ENCODE results near the gene SORCS2. TPM values are rescaled to one million over a fixed set of nuclear protein-coding genes. Genes with fewer than 3 reads are reported as not detected.

Gene SORCS2
- total RNA-seq, 1 donor = 0.27 TPM

GRCh38 chr4:7590189-7590588 lies 397.9 kb downstream of the SORCS2 start:
- no peak overlapping the region for H3K4me3 ChIP-seq (ENCODE audit: low read depth, low read length)
- TF ChIP-seq, protein P1, sequence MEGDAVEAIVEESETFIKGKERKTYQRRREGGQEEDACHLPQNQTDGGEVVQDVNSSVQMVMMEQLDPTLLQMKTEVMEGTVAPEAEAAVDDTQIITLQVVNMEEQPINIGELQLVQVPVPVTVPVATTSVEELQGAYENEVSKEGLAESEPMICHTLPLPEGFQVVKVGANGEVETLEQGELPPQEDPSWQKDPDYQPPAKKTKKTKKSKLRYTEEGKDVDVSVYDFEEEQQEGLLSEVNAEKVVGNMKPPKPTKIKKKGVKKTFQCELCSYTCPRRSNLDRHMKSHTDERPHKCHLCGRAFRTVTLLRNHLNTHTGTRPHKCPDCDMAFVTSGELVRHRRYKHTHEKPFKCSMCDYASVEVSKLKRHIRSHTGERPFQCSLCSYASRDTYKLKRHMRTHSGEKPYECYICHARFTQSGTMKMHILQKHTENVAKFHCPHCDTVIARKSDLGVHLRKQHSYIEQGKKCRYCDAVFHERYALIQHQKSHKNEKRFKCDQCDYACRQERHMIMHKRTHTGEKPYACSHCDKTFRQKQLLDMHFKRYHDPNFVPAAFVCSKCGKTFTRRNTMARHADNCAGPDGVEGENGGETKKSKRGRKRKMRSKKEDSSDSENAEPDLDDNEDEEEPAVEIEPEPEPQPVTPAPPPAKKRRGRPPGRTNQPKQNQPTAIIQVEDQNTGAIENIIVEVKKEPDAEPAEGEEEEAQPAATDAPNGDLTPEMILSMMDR (IDR thresholded peaks at IDR 0.05; ENCODE audit: insufficient read depth, low read length) = no peak
- DNase-seq (ENCODE audit: low read depth) = no peak

GRCh38 chr4:7590899-7591298 lies 398.6 kb downstream of the SORCS2 start:
- TF ChIP-seq, protein P1 (IDR thresholded peaks at IDR 0.05; ENCODE audit: insufficient read depth, low read length) = no peak
- DNase-seq (ENCODE audit: low read depth) = no peak
- H3K4me3 ChIP-seq (ENCODE audit: low read depth, low read length) = no peak overlapping the region

GRCh38 chr4:7591409-7592053 lies 399.2 kb downstream of the SORCS2 start:
- TF ChIP-seq, protein P1 (IDR thresholded peaks at IDR 0.05; ENCODE audit: insufficient read depth, low read length) = no peak

GRCh38 chr4:7593646-7594412 lies 401.5 kb downstream of the SORCS2 start:
- H3K4me3 ChIP-seq (ENCODE audit: low read depth, low read length) = no peak overlapping the region
- DNase-seq (ENCODE audit: low read depth) = no peak
- TF ChIP-seq, protein P1 (IDR thresholded peaks at IDR 0.05; ENCODE audit: insufficient read depth, low read length) = no peak

More at GRCh38 chr4:7591409-7592053, 399.2 kb downstream of the SORCS2 start:
- DNase-seq (ENCODE audit: low read depth) = no peak
- no peak overlapping the region for H3K4me3 ChIP-seq (ENCODE audit: low read depth, low read length)

DNA sequence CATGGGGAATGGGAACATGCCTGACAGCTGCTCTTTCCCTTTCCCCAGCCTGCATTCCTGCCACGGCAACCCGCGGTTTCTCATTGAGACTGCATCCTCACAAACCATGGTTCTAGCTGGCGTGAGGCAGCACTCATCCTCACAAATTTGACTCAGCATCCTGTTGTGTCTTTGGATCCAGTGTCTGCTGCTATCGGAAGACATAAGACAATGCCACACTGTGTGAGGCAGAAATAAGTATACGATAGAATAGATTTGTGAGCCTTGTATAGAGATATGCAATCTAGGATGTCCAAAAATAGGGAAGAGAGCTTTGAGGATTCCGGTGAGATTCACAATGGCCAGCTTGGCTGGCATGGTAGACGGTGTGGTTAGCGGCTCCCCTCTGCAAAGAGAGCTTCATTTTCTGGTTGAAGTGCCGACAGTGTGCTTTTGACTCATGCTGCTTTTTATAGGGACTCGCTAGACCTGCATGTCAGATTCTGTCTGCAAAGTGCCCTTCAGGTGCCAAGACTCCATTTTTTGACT lies 403.7 kb downstream of the SORCS2 start:
- H3K4me3 ChIP-seq (ENCODE audit: low read depth, low read length) = no peak overlapping the region
- TF ChIP-seq, protein P1 (IDR thresholded peaks at IDR 0.05; ENCODE audit: insufficient read depth, low read length) = no peak
- DNase-seq (ENCODE audit: low read depth) = no peak

DNA sequence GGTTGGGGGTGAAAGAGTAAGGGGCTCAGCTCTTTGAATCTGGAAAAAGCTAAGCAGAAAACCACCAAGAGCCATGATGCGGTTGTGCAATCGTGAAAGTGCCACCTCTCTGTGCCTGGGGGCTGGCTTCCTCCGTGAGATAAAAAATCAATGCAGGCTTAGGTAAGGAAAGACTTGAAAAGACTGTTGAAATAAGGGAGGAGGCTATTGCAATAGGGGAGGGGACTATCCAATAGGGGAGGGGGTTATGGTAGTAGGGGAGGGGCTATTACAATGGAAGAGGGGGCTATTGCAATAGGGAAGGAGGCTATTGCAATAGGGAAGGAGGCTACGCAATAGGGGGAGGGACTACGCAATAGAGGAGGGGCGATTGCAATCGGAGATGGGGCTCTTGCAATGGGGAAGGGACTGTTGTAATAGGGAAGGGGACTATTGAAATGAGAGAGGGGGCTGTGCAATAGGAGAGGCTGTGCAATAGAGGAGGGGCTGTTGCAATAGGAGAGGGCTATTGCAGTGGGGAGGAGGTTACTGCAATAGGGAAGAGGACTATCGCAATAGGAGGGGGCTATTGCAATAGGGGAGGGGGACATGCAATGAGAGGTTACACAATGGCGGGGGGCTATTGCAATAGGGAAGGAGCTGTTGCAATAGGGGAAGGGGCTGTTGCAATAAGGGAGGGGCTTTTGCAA lies 404.7 kb downstream of the SORCS2 start:
- H3K4me3 ChIP-seq (ENCODE audit: low read depth, low read length) = no peak overlapping the region
- TF ChIP-seq, protein P1 (IDR thresholded peaks at IDR 0.05; ENCODE audit: insufficient read depth, low read length) = no peak
- no peak for DNase-seq (ENCODE audit: low read depth)
